ENCODE data around the gene ATG2A.

ATG2A gene

GRCh38 chr11:64888729-64889511 lies 28.1 kb downstream of the ATG2A start:
- Histone ChIP-seq H3K4me3 (no peak overlapping the region), H3K4me1 (peaks cover 0 to 21% (median 8%) of the 10 kb centered on the region in 4 donors), H3K36me3 (no peaks in the 10 kb centered on the region), H3K9me3 (no peaks in the 10 kb centered on the region), H3K27ac (no peak overlapping the region), H3K27me3 (no peaks in the 10 kb centered on the region)
- TF ChIP-seq CTCF (IDR thresholded peaks at IDR 0.05): no peak
- intact Hi-C loops (cut with DNase I; ENCODE audit: low total_unique reads): loop anchor here (2.0 kb wide), 1 partner anchor 40 kb away; no protein-coding TSS in a partner anchor
- DNase-seq: no peak

DNA sequence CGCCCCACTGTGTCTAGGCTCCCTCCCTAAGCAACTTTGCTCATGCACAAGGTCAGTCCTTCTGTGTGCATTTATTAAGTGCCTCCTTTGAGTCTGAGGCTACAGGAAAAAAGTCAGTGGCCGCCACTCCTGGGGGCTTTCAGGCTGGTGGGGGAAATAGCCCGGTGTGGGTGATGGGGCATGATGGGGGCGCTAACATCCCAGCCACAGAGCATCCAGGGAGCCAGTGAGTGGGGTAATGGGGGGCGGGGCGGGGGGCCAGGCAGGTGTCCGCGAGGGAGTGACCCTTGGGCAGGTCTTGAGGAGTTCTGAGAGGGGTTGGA lies 28.6 kb downstream of the ATG2A start:
- Histone ChIP-seq H3K9me3 (no peaks in the 10 kb centered on the region), H3K4me3 (peak overlapping the region; percentile 12 to 31), H3K27ac (peak overlapping the region in 1 of 2 donors; percentile 66), H3K4me1 (peaks cover 0 to 26% (median 8%) of the 10 kb centered on the region in 4 donors), H3K27me3 (no peaks in the 10 kb centered on the region), H3K36me3 (no peaks in the 10 kb centered on the region)
- DNase-seq: no peak
- intact Hi-C loops (cut with DNase I; ENCODE audit: low total_unique reads): loop anchor here (2.0 kb wide), 1 partner anchor 40 kb away; no protein-coding TSS in a partner anchor
- TF ChIP-seq CTCF (IDR thresholded peaks at IDR 0.05): no peak

GRCh38 chr11:64887757-64888405 lies 29.1 kb downstream of the ATG2A start:
- Histone ChIP-seq H3K4me1 (peaks cover 0 to 31% (median 12%) of the 10 kb centered on the region in 4 donors), H3K4me3 (peak overlapping the region; percentile 12 to 31), H3K27me3 (no peaks in the 10 kb centered on the region), H3K36me3 (no peaks in the 10 kb centered on the region), H3K9me3 (no peaks in the 10 kb centered on the region), H3K27ac (peak overlapping the region; percentile 57 to 66)
- TF ChIP-seq CTCF (IDR thresholded peaks at IDR 0.05): peak; percentile 95 to 99
- intact Hi-C loops (cut with DNase I; ENCODE audit: low total_unique reads): loop anchor here (2.0 kb wide), 1 partner anchor 39 kb away; no protein-coding TSS in a partner anchor
- peak; percentile 59 to 87 for DNase-seq

GRCh38 chr11:64887234-64887756 lies 29.7 kb downstream of the ATG2A start:
- Histone ChIP-seq H3K4me1 (peaks cover 0 to 37% (median 17%) of the 10 kb centered on the region in 4 donors), H3K36me3 (no peaks in the 10 kb centered on the region), H3K27ac (peak overlapping the region; percentile 57 to 66), H3K9me3 (no peaks in the 10 kb centered on the region), H3K4me3 (peak overlapping the region in 1 of 2 donors; percentile 31), H3K27me3 (no peaks in the 10 kb centered on the region)
- TF ChIP-seq CTCF (IDR thresholded peaks at IDR 0.05): no peak
- DNase-seq: no peak
- intact Hi-C loops (cut with DNase I; ENCODE audit: low total_unique reads): no loop called here

DNA sequence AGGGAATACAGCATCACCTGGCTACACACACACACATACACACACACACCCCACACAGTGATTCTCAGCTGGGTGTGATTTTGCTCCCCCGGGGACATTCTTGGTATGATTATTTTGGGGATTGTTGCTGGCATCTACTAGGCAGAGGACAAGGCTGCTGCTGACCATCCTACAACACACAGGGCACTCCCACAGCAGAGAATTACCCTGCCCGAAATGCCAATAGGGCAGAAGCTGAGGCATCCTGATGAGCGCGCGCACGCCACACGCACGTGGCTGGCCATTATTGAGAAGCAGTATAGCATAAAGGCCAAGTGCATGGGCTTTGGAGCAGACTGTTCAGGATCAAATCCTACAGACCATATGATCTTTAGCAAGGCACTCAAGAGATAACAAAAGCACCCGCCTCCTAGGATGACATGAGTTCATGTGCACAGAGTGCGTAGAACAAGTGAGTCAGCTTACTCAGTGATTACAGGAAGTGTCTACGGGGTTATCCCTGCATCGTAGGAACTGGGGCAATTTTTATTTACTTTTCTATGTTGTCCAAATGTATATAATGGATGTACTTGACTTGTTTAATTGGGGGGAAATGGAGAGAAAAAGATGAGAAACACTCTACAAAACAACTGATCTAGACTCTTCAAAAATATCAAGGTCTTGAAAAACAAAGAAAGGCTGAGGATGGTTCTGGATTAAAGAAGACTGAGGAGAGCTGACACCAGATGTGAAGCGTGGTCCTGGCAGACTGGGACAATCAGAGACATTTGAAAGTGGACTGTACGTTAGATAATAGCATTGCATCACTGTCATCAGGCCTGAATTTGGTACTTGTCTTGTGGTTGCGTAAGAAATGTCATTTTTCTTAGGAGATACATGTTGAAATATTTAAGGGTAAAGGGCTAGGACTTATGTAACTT lies 31.4 kb downstream of the ATG2A start:
- intact Hi-C loops (cut with DNase I; ENCODE audit: low total_unique reads): no loop called here
- peak overlapping the region in 1 of 2 donors; percentile 97 for H3K27ac ChIP-seq
- TF ChIP-seq CTCF (IDR thresholded peaks at IDR 0.05): no peak
- peaks cover 0 to 53% (median 21%) of the 10 kb centered on the region in 4 donors for H3K4me1 ChIP-seq
- H3K36me3 ChIP-seq: no peaks in the 10 kb centered on the region
- no peaks in the 10 kb centered on the region for H3K9me3 ChIP-seq
- no peaks in the 10 kb centered on the region for H3K27me3 ChIP-seq
- H3K4me3 ChIP-seq: no peak overlapping the region
- DNase-seq: no peak
